Neuronal stem cell (in vitro differentiated cells): ENCODE results near the gene CD79B.

Experiments used
- DNase-seq: peaks from one replicate; pipeline ENCODE4 v3.0.0-alpha.2; 2013; ENCODE audit warnings: low spot score
- H2AFZ ChIP-seq: one replicate; pipeline ENCODE4 v1.6.1; 2013; ENCODE audit warnings: mild to moderate bottlenecking, low read length, inconsistent platforms
- H2AK5ac ChIP-seq: 2 replicates; pipeline ENCODE4 v1.6.1; 2013; ENCODE audit warnings: low read depth, mild to moderate bottlenecking, inconsistent platforms, low read length, moderate library complexity, mixed read lengths
- H2BK120ac ChIP-seq: 2 replicates; pipeline ENCODE4 v1.6.1; 2013; ENCODE audit warnings: low read depth, mild to moderate bottlenecking, inconsistent platforms, low read length, moderate library complexity, mixed read lengths
- H2BK12ac ChIP-seq: one replicate; pipeline ENCODE4 v1.6.1; 2013; ENCODE audit warnings: low read length, inconsistent platforms
- H2BK15ac ChIP-seq: 2 replicates; pipeline ENCODE4 v1.6.1; 2013; ENCODE audit warnings: mild to moderate bottlenecking, low read length, inconsistent platforms, mixed read lengths
- H2BK5ac ChIP-seq: one replicate; pipeline ENCODE4 v1.6.1; 2013; ENCODE audit warnings: inconsistent platforms, mild to moderate bottlenecking, low read length, moderate library complexity
- H3K14ac ChIP-seq: one replicate; pipeline ENCODE4 v1.6.1; 2013; ENCODE audit warnings: low read length, inconsistent platforms
- H3K18ac ChIP-seq: 2 replicates; pipeline ENCODE4 v1.6.1; 2013; ENCODE audit warnings: low read length, inconsistent platforms
- H3K23ac ChIP-seq: 2 replicates; pipeline ENCODE4 v1.6.1; 2013; ENCODE audit warnings: low read depth, mild to moderate bottlenecking, mixed read lengths, low read length, inconsistent platforms; ENCODE audit not compliant: poor library complexity
- H3K27ac ChIP-seq: replicated peaks from 3 replicates; pipeline ENCODE4 v1.5.1; 2013; ENCODE audit warnings: low read length, inconsistent platforms
- H3K27me3 ChIP-seq, 3 experiments: 2 replicates each; pipeline ENCODE4 v1.6.1; 2013; ENCODE audit warnings: low read length in 3 of 3, mild to moderate bottlenecking in 2 of 3, inconsistent platforms in 1 of 3, low read depth in 1 of 3, mixed read lengths in 1 of 3, moderate library complexity in 1 of 3; ENCODE audit not compliant: control insufficient read depth in 3 of 3, insufficient read depth in 3 of 3
- H3K36me3 ChIP-seq, 2 donors: replicated peaks in 1 of 2; 2 replicates each; pipeline ENCODE4 v1.6.1; 2013; ENCODE audit warnings: low read length in 2 of 2; ENCODE audit not compliant: control insufficient read depth in 2 of 2, insufficient read depth in 2 of 2
- H3K4ac ChIP-seq: 2 replicates; pipeline ENCODE4 v1.6.1; 2013; ENCODE audit warnings: inconsistent platforms, mild to moderate bottlenecking, low read length, moderate library complexity
- H3K4me1 ChIP-seq, 2 donors: 1 replicate in 1 of 2; 2 replicates in 1 of 2; pipeline ENCODE4 v1.6.1; 2013; ENCODE audit warnings: low read length in 2 of 2, low read depth in 1 of 2; ENCODE audit not compliant: control insufficient read depth in 2 of 2, insufficient read depth in 1 of 2
- H3K4me2 ChIP-seq: one replicate; pipeline ENCODE4 v1.6.1; 2013; ENCODE audit warnings: mild to moderate bottlenecking, low read length, inconsistent platforms; ENCODE audit not compliant: insufficient read depth, poor library complexity, severe bottlenecking
- H3K4me3 ChIP-seq, 2 donors: 2 replicates each; pipeline ENCODE4 v1.5.1; 2013; ENCODE audit warnings: low read length in 2 of 2, mild to moderate bottlenecking in 2 of 2, inconsistent platforms in 1 of 2, moderate library complexity in 1 of 2
- H3K79me1 ChIP-seq: one replicate; pipeline ENCODE4 v1.6.1; 2013; ENCODE audit warnings: low read depth, mild to moderate bottlenecking, inconsistent platforms, low read length, moderate library complexity
- H3K9ac ChIP-seq: one replicate; pipeline ENCODE4 v1.6.1; 2013; ENCODE audit warnings: mild to moderate bottlenecking, low read depth, low read length, inconsistent platforms; ENCODE audit not compliant: poor library complexity
- H3K9me3 ChIP-seq, 2 donors: replicated peaks in 1 of 2; 2 replicates each; pipeline versions ENCODE3 to v1.6.1; 2013; ENCODE audit warnings: low read length in 2 of 2, mild to moderate bottlenecking in 2 of 2, inconsistent platforms in 1 of 2, low read depth in 1 of 2, mixed read lengths in 1 of 2, moderate library complexity in 1 of 2; ENCODE audit not compliant: control insufficient read depth in 2 of 2, insufficient read depth in 1 of 2
- H4K8ac ChIP-seq: one replicate; pipeline ENCODE4 v1.6.1; 2013; ENCODE audit warnings: low read depth, mild to moderate bottlenecking, inconsistent platforms, low read length, moderate library complexity
- H4K91ac ChIP-seq: one replicate; pipeline ENCODE4 v1.6.1; 2013; ENCODE audit warnings: low read length, low read depth, mild to moderate bottlenecking, inconsistent platforms; ENCODE audit not compliant: poor library complexity
- WGBS, 2 donors: extraction: QIAGEN DNeasy Blood & Tissue Kit; methylation state at CpG; one replicate each; pipeline ENCODE4 v1.1.7; 2013; ENCODE audit warnings: missing lambda C conversion rate in 2 of 2, mixed read lengths in 1 of 2; ENCODE audit not compliant: insufficient read length in 2 of 2, insufficient replicate concordance in 1 of 2; ENCODE audit errors: extremely low coverage in 2 of 2; 5-methylcytosine and 5-hydroxymethylcytosine counted together

Gene CD79B

GRCh38 chr17:63929860-63930766 is 2.0 kb downstream of the CD79B start:
- H2BK15ac ChIP-seq, result peak overlapping the region; percentile 32
- H2BK120ac ChIP-seq, result no peak overlapping the region
- no peak overlapping the region for H3K9ac ChIP-seq
- H3K4me1 ChIP-seq, result peaks cover 2 to 10% of the 10 kb centered on the region in 2 donors
- peak overlapping the region; percentile 82 for H4K8ac ChIP-seq
- H3K9me3 ChIP-seq, result no peaks in the 10 kb centered on the region
- H2AK5ac ChIP-seq, result peak overlapping the region; percentile 91
- no CpG with 5 or more reads among the region's 24 CpGs for WGBS, 2 donors
- H3K18ac ChIP-seq, result peak overlapping the region; percentile 85
- H2BK12ac ChIP-seq, result peak overlapping the region; percentile 81
- DNase-seq, result no peak
- no peak overlapping the region for H3K27ac ChIP-seq
- H4K91ac ChIP-seq, result no peak overlapping the region
- H3K4ac ChIP-seq, result no peak overlapping the region
- no peaks in the 10 kb centered on the region for H3K36me3 ChIP-seq
- H2BK5ac ChIP-seq, result peak overlapping the region; percentile 66
- peak overlapping the region; percentile 38 for H3K14ac ChIP-seq
- H3K27me3 ChIP-seq, result peaks cover 0 to 7% (median 0%) of the 10 kb centered on the region in 3 experiments
- no peaks in the 10 kb centered on the region for H3K79me1 ChIP-seq
- no peak overlapping the region for H3K4me2 ChIP-seq
- H3K23ac ChIP-seq, result no peak overlapping the region
- H3K4me3 ChIP-seq, result no peak overlapping the region
- H2AFZ ChIP-seq, result peak overlapping the region; percentile 64

- DNase-seq, result no peak
- H2AK5ac ChIP-seq, result peak overlapping the region; percentile 75
- H2BK120ac ChIP-seq, result no peak overlapping the region
- no peak overlapping the region for H3K27ac ChIP-seq
- H3K14ac ChIP-seq, result peak overlapping the region; percentile 56
- peak overlapping the region; percentile 10 for H2AFZ ChIP-seq
- no peak overlapping the region for H3K4me2 ChIP-seq
- WGBS, 2 donors, result no CpG with 5 or more reads among the region's 10 CpGs
- no peaks in the 10 kb centered on the region for H3K79me1 ChIP-seq
- peak overlapping the region; percentile 12 for H3K23ac ChIP-seq
- H3K4me1 ChIP-seq, result peaks cover 2 to 10% of the 10 kb centered on the region in 2 donors
- H2BK12ac ChIP-seq, result peak overlapping the region; percentile 81
- H3K27me3 ChIP-seq, result peaks cover 0 to 4% (median 0%) of the 10 kb centered on the region in 3 experiments
- H2BK5ac ChIP-seq, result no peak overlapping the region
- no peaks in the 10 kb centered on the region for H3K9me3 ChIP-seq
- H3K9ac ChIP-seq, result no peak overlapping the region
- no peak overlapping the region for H4K91ac ChIP-seq
- H3K4me3 ChIP-seq, result no peak overlapping the region
- H2BK15ac ChIP-seq, result peak overlapping the region; percentile 10
- peak overlapping the region; percentile 85 for H3K18ac ChIP-seq
- no peak overlapping the region for H4K8ac ChIP-seq
- no peaks in the 10 kb centered on the region for H3K36me3 ChIP-seq
- H3K4ac ChIP-seq, result no peak overlapping the region
These were observed 3.0 kb downstream of the CD79B start for GRCh38 chr17:63928966-63929695.

GRCh38 chr17:63928172-63928666 is 3.9 kb downstream of the CD79B start:
- Histone ChIP-seq H3K79me1 (no peaks in the 10 kb centered on the region), H4K8ac (no peak overlapping the region), H4K91ac (no peak overlapping the region), H3K9ac (no peak overlapping the region), H3K4ac (no peak overlapping the region), H2BK5ac (no peak overlapping the region), H2BK120ac (no peak overlapping the region), H3K14ac (no peak overlapping the region), H2BK12ac (no peak overlapping the region), H3K18ac (peak overlapping the region; percentile 71), H3K27me3 (peaks cover 0 to 4% (median 0%) of the 10 kb centered on the region in 3 experiments), H2BK15ac (no peak overlapping the region), H3K23ac (no peak overlapping the region), H2AFZ (no peak overlapping the region), H3K9me3 (no peaks in the 10 kb centered on the region), H3K36me3 (no peaks in the 10 kb centered on the region), H3K27ac (no peak overlapping the region), H3K4me1 (peaks cover 2 to 10% of the 10 kb centered on the region in 2 donors), H2AK5ac (no peak overlapping the region), H3K4me3 (no peak overlapping the region), H3K4me2 (no peak overlapping the region)
- DNase-seq, result no peak
- no CpG with 5 or more reads among the region's 10 CpGs for WGBS, 2 donors
